Measurements from ENCODE around the gene SGSM1.
A peak's percentile ranks its signal among the peaks of the same experiment; 100 is the strongest.

SGSM1 gene

DNA sequence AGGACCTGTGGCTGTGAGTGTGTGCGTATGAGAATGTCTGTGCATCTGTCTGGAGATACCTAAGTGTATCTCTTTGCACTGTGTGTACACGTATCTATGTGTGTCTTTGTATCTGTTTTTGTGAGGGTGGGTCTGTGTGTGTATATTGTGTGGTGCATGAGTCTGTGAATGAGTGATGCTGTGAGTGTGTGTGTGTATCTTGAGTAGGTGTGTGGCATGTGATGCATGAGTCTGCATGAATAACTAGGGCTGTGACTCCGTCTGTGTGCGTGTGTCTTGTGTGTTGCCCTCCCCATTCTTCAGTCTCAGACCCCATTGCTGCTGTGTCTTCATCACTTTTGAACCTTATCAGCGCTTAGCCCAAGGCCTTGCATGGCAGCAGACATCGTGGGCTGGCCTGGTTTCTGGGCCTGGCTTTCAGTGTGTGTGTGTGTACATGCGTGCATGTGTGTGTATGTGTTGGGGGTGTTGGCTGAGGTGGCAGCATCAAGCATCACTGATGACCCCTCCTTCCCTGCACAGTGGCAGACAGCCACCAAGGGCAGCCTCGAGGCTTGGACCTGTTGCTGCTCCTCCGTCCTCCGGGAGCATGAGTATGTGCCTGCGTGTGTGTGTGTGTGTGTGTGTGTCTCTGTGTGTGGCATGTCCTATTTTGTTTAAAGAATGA is 1.4 kb downstream of the SGSM1 start:
- no peak for DNase-seq (ENCODE audit: low spot score)

DNA sequence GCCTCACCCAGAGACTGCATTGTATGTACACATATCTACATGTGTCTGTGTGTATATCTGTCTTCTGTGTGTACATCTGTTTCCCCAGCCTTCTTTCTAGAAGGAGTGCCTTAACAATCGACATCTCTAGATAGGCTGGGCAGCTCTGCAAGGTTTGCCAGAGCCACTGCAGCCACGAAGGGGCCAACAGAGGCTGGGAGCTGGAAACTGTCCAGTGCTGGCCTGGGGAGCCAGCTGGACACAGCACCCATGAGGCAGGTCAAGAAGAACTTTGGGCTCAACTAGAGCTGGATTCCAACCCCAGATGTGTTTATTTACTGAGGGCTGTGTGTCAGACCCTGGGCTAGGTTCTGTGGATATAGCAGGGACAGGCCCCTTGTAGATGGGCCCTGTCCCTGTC is 3.3 kb downstream of the SGSM1 start:
- no peak for DNase-seq (ENCODE audit: low spot score)

DNA sequence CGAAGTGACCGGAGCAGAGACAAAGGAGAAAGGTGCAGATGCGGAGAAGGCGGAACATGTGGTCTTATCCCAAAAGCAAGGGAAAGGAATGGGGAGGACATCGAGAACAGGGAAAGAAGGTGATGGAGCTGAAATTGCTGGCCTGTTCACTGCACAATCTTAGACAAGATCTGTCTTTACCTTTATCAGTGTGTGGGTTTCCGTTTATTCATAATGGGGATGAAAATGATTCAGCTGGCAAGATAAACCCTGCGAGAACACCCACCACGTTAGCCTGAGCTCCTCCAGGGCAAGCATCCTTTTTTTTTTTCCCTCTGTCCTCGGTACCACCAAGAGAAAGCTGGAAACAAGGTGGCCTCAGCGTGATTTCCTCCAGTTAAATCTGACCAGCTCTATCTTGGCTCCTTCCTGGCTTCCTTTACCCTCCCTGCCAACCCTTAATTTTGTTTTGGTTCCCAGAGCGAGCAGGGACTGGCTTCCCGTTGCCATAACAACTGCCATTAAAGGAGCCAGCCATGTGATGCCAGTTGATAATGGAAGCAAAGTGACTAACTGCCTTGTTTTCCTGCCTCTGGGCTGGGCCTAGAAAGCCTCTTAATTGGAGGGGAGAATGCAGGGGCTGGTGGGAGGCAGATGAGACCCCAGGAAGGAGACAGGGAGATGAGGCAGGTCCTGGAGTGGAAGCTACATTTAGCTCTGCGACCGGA is 4.2 kb downstream of the SGSM1 start:
- no peak for DNase-seq (ENCODE audit: low spot score)

DNA sequence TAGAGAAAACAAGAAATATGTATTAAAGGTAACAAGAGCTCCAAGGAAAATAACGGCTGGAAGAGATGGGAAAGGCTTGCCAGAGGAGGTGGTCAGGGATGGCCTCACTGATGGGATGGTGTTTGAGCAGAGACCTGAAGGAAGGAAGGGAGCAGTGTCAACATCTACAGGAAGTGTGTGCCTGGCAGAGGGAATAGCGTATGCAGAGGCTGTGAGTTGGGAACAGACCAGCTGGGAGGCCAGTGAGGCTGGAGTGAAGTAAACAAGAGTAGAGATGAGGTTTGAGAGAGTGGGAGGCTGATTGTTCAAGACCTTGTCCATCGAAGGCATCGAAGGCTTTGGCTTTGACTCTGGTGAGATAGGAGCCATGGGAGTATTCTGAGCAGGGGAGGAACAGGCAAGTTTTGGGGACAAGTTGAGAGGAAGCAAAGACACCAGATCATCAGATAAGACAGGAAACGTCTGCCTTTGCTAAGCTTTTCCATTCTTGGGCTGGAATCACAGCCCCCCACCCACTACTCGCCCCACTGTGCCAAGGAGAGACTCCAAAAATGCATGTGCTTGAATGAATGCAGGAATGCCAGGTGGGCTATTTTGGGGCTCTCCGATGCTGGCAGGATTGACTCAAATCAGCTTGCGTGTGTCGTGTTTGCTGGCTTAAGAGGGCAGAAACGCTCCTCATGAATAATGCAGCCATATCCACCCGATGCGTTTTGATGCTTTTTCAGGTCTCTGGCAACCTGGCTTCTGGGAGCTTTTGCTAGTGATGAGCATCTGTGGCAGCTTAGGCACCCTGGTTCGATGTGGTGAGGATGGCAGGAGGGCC is 7.2 kb downstream of the SGSM1 start:
- DNase-seq (ENCODE audit: low spot score) = no peak

DNA sequence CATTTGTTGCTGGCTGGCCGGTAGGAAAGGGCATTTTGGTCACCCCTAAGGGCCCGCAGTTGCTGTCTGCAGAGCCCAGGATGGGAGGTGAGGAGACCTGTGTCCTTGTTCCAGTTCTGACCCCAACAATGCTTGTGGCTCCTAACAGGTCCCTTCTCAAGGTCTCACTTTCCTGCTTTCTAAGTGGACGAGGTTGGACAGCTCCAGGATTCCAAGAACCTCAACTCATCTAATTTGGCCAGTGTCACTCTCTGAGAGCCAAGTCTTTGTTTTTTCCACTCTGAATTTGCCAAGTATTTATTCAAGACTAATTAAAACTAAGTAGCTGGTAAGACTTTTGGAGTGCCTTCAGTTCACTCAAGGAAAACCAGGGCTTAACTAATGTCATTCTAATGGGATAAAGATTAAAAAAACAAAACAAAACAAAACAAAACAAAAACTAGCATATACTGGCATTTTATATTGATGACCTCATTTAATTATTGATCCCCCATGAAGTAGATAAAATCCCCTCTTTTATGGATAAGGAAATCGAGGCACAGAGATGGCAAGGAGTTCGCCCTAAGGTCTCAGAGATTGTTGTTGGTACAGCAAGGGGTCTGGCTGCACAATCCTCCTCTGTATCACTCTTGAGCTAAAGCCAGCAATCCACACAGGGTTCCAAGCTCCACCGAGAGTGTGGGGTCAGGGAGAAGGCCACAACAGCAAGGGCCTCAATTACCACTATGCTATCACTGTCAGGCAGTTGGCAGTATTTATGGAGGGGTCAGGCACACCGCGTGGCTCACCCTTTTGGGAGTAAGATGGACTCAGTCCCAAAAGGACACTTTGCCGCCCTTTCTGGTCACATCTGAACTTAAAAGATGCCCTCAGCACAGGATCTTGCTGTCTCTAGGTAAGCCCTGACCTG is 8.1 kb downstream of the SGSM1 start:
- no peak for DNase-seq (ENCODE audit: low spot score)

- no peak for DNase-seq (ENCODE audit: low spot score)
Measured at GRCh38 chr22:24816806-24817205, 10.8 kb downstream of the SGSM1 start.

- DNase-seq (ENCODE audit: low spot score) = no peak
Measured at GRCh38 chr22:24819487-24819886, 13.5 kb downstream of the SGSM1 start.

DNA sequence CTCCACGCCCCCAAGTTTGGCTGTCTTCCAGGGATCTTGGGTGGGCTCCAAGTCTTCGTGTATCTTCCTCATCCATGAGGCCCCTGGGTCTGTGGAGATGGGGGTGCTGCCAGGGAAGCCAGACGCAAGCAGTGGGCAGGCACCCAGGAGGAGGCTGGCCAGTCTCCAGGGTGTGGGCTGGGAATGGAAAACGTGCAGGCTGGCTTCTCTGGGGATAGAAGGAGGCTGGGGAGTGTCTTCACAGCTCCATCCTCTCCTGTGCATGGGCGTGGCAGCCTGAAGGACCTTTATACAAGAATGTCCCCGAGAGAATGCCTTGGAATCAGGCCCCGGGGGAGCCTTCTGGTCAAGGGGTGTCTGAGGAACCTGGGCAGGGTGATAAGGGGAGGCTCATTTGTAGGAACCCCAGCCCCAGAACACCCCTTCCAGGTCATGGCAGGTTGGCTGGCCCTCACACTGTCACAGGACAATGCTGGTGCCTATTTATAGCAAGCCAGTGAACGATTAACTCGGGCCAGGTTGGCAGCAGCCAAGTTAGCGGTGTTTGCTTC is 14.0 kb downstream of the SGSM1 start:
- no peak for DNase-seq (ENCODE audit: low spot score)

GRCh38 chr22:24822471-24822870 is 16.5 kb downstream of the SGSM1 start:
- DNase-seq (ENCODE audit: low spot score) = no peak

GRCh38 chr22:24823787-24824186 is 17.8 kb downstream of the SGSM1 start:
- DNase-seq (ENCODE audit: low spot score) = no peak

GRCh38 chr22:24824250-24824649 is 18.2 kb downstream of the SGSM1 start:
- DNase-seq (ENCODE audit: low spot score) = no peak

- DNase-seq (ENCODE audit: low spot score) = no peak
Measured at GRCh38 chr22:24824915-24825314, 18.9 kb downstream of the SGSM1 start.

DNA sequence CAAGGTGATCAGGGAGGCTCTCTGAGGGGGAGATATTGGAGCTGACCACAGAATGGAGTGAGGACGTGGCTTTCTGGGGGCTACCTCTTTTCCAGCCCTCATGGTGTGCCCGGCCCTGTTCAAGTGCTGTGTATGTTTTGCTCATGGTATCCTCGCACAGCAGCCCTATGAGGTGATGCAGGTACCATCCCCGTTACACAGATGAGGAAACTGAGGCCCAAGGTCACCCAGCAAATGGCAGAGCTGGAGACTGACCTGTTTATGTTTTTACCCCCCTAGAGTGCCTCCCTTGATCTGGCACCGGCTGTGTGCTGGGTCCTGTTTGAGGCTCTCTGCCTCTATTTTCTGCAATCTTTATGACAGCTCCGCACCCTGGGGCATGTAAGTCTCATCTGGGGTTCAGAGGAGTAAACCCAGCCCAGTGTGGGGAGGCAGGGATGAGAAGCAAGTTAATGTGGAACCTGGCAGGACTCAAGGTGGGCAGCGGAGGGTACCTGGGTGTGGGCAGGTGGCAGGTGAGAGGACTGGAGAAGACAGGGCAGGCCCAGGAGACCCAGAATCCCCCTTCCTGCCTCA is 20.8 kb downstream of the SGSM1 start:
- no peak for DNase-seq (ENCODE audit: low spot score)

DNA sequence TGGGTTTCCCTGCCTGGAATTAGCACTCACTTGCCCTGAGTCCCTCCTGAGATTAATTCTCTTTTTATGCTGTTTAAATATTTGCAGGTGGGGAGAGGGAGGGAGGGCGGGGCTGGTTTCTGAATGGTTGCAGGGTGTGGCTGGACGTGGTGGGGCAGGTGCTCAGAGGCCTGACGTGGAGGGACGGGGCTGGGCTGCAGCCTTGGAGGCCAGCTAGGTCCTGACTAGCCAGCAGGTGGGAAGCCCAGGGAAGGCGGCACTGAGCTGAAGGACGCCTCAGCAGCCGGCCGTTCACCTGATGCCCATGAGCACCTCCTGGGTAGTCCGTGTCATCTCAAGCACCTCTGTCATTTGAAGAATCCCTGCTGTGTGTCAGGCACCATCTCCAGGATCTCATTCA is 21.3 kb downstream of the SGSM1 start:
- no peak for DNase-seq (ENCODE audit: low spot score)

DNA sequence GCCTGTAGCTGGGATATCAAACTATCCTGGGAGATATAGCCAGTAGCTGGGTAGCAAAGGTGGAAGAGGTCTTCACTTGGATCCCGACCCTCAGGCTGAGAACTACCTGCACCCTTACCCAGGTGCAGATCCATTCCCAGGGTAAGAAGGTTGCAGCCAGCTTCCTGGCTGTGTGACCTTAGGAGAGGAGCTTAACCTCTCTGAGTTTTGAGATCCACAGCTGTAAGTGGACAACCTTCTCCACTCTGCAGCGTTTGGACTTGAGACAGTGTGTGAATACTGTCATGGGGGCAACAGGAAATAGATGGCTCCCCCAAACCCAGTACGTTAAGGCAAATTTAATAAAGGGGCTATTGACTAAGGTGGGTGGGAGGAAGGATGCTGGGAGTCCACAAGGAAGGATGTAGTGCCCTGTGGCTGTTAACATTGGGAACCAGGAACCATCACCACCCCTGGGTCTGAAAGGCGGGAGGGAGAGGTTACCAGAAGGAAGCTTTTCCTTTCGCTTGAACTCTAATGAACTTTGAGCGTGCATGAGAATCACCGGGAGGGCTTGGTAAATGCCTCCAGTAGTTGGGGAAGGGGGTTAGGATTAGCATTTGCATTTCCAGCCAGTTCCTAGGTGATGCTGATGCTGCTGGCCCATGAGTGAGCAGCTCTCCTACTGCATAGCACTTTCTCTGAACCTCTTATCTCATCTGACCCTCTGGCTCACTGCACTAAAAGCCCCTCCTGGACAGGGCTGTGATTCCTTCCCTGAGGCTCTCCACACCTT is 24.4 kb downstream of the SGSM1 start:
- no peak for DNase-seq (ENCODE audit: low spot score)

- no peak for DNase-seq (ENCODE audit: low spot score)
Measured at GRCh38 chr22:24831687-24832086, 25.7 kb downstream of the SGSM1 start.

DNA sequence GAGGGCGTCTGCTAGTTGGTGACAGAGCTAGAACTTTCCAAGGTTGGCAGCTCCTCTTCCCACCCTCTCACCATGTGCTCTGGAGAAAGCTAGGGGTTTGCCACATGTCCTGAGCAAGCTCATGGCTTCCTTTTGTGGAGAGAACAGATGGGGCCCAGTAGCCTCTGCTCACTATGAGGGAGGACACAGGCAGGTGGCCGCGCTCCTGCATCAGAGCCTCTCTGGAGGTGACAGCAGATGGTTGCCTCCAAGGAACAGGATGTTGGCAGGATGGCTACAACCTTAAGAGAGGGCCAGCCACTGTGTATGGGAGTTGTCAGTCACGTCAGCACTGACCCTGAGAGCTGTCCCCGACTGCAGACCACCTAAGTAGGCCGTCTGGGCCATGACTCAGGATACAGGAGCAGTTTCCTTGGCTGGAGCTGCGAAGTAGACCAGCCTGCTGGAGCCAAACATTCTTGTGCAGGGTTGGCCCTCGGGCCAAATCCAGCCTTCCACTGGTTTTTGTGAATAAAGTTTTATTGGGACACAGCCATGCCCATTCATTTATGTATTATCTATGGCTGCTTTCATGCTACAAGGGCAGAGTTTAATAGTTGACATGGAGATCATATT is 28.0 kb downstream of the SGSM1 start:
- DNase-seq (ENCODE audit: low spot score) = no peak

DNA sequence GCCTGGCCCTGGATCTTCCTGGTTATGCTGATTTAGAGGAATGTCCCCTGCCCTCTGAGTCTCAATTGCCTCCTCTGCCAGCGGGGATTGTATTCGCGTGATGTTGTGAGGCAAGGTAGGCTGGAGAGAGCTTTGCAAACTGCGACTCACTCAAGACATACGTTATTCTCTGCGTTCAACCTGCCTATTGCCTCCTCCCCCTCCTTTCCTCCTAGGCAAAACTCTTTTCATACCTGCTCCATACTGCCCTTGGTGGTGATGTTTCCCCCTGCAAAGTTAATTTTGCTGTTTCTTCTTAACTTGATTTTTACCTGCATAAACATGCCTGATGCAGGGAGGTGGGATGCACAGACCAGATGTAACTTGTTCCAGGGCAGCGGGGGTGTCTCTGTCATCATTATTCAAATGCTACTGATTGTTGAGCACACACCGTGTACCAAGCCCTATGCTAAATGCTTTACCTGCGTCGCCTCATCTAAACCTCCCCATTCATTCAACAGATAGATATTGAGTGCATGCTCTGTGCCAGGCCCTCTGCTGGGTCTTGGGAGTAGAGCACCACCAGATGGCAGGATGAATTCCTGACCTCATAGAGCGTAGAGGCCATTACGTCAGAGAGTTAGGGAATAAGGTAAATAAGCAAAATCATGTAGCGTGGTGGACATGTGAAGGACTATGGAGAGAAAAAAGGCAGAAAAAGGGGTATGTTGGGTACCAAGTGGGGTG is 29.0 kb downstream of the SGSM1 start:
- peak; percentile 51 for DNase-seq (ENCODE audit: low spot score)

DNA sequence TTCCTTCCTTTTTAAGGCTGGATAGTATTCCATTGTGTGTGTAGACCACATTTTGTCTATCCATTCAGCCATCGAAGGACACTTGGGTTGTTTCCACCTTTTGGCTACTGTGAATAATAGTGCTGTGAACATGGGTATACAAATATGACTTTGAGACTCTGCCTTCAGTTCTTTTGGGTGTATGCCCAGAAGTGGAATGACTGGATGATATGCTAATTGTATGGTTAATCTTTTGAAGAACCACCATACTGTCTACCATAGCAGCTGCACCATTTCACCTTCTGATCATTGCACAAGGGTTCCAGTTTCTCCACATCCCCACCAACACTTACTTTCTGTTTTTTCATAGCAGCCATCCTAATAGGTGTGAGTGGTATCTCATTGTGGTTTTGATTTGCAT is 30.3 kb downstream of the SGSM1 start:
- DNase-seq (ENCODE audit: low spot score) = no peak
